Caco-2 (cell line): ENCODE measurements around the gene FILIP1. TPM values are rescaled to one million over a fixed set of nuclear protein-coding genes. Genes with fewer than 3 reads are reported as not detected.

Source experiments
- BruUV-seq: library from RNA; stranded (reverse); fragments of 400-500 nt; replicated peaks from 2 replicates; lab custom pipeline; 2021; lab: Mats Ljungman, UMichigan
- CTCF ChIA-PET: fragments of 300-600 bp; sonication (Branson Sonifier 250); formaldehyde crosslinking; loops from one replicate; lab custom pipeline; 2022; ENCODE audit warnings: antibody characterized with exemption; lab: Charles Lee
- POLR2A ChIA-PET: fragments of 300-600 bp; sonication (Branson Sonifier 250); formaldehyde crosslinking; loops from one replicate; lab custom pipeline; 2022; ENCODE audit warnings: antibody characterized with exemption; lab: Charles Lee
- DNase-seq, 2 experiments: peaks; one replicate each; pipeline versions ENCODE4 v3.0.0 to v3.0.0-alpha.2; 2020 to 2022
- H3K27me3 ChIP-seq: replicated peaks from 2 replicates; pipeline ENCODE4 v1.6.0; 2011; ENCODE audit warnings: low read length; ENCODE audit not compliant: control insufficient read depth, insufficient read depth
- H3K36me3 ChIP-seq: 2 replicates; pipeline ENCODE4 v1.5.1; 2011; ENCODE audit warnings: low read length; ENCODE audit not compliant: control insufficient read depth, insufficient read depth
- H3K4me1 ChIP-seq: fragments of 250-450 bp; sonication (Bioruptor Pico); 2 replicates; pipeline ENCODE4 v1.5.1; 2020; ENCODE audit warnings: mild to moderate bottlenecking
- H3K4me3 ChIP-seq: 2 replicates; pipeline ENCODE4 v1.5.1; 2011; ENCODE audit warnings: low read depth, mild to moderate bottlenecking, control low read depth, low read length
- H3K9me3 ChIP-seq: fragments of 250-450 bp; sonication (Bioruptor Pico); 2 replicates; pipeline ENCODE4 v1.5.1; 2020; ENCODE audit warnings: mild to moderate bottlenecking, moderate library complexity
- H3K27ac Mint-ChIP-seq: one replicate; pipeline ENCODE4 v1.8.0; 2022; ENCODE audit warnings: mixed read lengths; ENCODE audit not compliant: unreplicated experiment
- H3K27me3 Mint-ChIP-seq: one replicate; pipeline ENCODE4 v1.8.0; 2022; ENCODE audit warnings: mixed read lengths; ENCODE audit not compliant: insufficient read depth, unreplicated experiment
- H3K36me3 Mint-ChIP-seq: one replicate; pipeline ENCODE4 v1.8.0; 2022; ENCODE audit warnings: mild to moderate bottlenecking, mixed read lengths; ENCODE audit not compliant: insufficient read depth, unreplicated experiment
- H3K4me1 Mint-ChIP-seq: one replicate; pipeline ENCODE4 v1.8.0; 2022; ENCODE audit warnings: low read depth, mixed read lengths; ENCODE audit not compliant: unreplicated experiment
- H3K4me3 Mint-ChIP-seq: one replicate; pipeline ENCODE4 v1.8.0; 2022; ENCODE audit warnings: mild to moderate bottlenecking, moderate library complexity, mixed read lengths; ENCODE audit not compliant: unreplicated experiment
- H3K9me3 Mint-ChIP-seq: one replicate; pipeline ENCODE4 v1.8.0; 2022; ENCODE audit warnings: mixed read lengths; ENCODE audit not compliant: unreplicated experiment
- CTCF ChIP-seq, 2 experiments: fragments of 200-600 bp in 1 of 2; IDR thresholded peaks; 1 replicate in 1 of 2; 2 replicates in 1 of 2; pipeline versions ENCODE4 v1.5.1 to v1.8.0; 2011 to 2022; ENCODE audit warnings: antibody characterized with exemption in 1 of 2, control low read depth in 1 of 2, inconsistent platforms in 1 of 2, low read depth in 1 of 2, low read length in 1 of 2, mild to moderate bottlenecking in 1 of 2, moderate library complexity in 1 of 2; ENCODE audit not compliant: insufficient read depth in 1 of 2, severe bottlenecking in 1 of 2, unreplicated experiment in 1 of 2
- intact Hi-C: fragments of 100-400 bp; cut with micrococcal nuclease; formaldehyde crosslinking; loops from one replicate; pipeline ENCODE4 v1.10.0; 2022; ENCODE audit not compliant: unreplicated experiment
- total RNA-seq: library from RNA; stranded (reverse); gene quantifications from 2 replicates; pipeline ENCODE4 v1.2.3, GENCODE V29; 2022

The FILIP1 gene
- total RNA-seq, 1 experiment from 2014 or later = 0.07 TPM

- H3K4me3 ChIP-seq = no peak overlapping the region
- Mint-ChIP-seq H3K36me3 (no peaks in the 10 kb centered on the region), H3K4me3 (no peak overlapping the region), H3K27ac (no peak overlapping the region), H3K9me3 (no peaks in the 10 kb centered on the region), H3K4me1 (no peaks in the 10 kb centered on the region), H3K27me3 (no peaks in the 10 kb centered on the region)
- H3K36me3 ChIP-seq = no peaks in the 10 kb centered on the region
- no peak for DNase-seq
- H3K9me3 ChIP-seq = no peaks in the 10 kb centered on the region
- no peak for TF ChIP-seq CTCF (IDR thresholded peaks at IDR 0.05; ENCODE audit: insufficient read depth in 1 of 2, low read depth in 1 of 2, low read length in 1 of 2, severe bottlenecking in 1 of 2, unreplicated experiment in 1 of 2)
- intact Hi-C loops = no loop called here
- ChIA-PET POLR2A (no interaction called here), CTCF (no interaction called here)
- H3K4me1 ChIP-seq = no peaks in the 10 kb centered on the region
- BruUV-seq = no TSS peak
- H3K27me3 ChIP-seq = no peaks in the 10 kb centered on the region
Measured at GRCh38 chr6:75301088-75301487, 192.5 kb downstream of the FILIP1 start.

GRCh38 chr6:75300531-75300855 lies 193.1 kb downstream of the FILIP1 start:
- no peak for DNase-seq
- no peaks in the 10 kb centered on the region for H3K4me1 Mint-ChIP-seq
- ChIA-PET POLR2A (no interaction called here), CTCF (interaction anchor here (0.6 kb wide), 1 partner anchor 1720 kb away, joined by 3 read pairs; no protein-coding TSS in a partner anchor)
- H3K27me3 Mint-ChIP-seq = no peaks in the 10 kb centered on the region
- TF ChIP-seq CTCF (IDR thresholded peaks at IDR 0.05; ENCODE audit: insufficient read depth in 1 of 2, low read depth in 1 of 2, low read length in 1 of 2, severe bottlenecking in 1 of 2, unreplicated experiment in 1 of 2) = no peak
- no TSS peak for BruUV-seq
- H3K4me3 Mint-ChIP-seq = no peak overlapping the region
- H3K36me3 Mint-ChIP-seq = no peaks in the 10 kb centered on the region
- H3K4me3 ChIP-seq = no peak overlapping the region
- no peaks in the 10 kb centered on the region for H3K9me3 ChIP-seq
- no peak overlapping the region for H3K27ac Mint-ChIP-seq
- H3K9me3 Mint-ChIP-seq = no peaks in the 10 kb centered on the region
- no peaks in the 10 kb centered on the region for H3K36me3 ChIP-seq
- H3K27me3 ChIP-seq = no peaks in the 10 kb centered on the region
- no peaks in the 10 kb centered on the region for H3K4me1 ChIP-seq
- intact Hi-C loops = no loop called here

- no peaks in the 10 kb centered on the region for H3K9me3 ChIP-seq
- H3K36me3 Mint-ChIP-seq = no peaks in the 10 kb centered on the region
- H3K36me3 ChIP-seq = no peaks in the 10 kb centered on the region
- no peak overlapping the region for H3K4me3 Mint-ChIP-seq
- no peak overlapping the region for H3K27ac Mint-ChIP-seq
- no peak overlapping the region for H3K4me3 ChIP-seq
- ChIA-PET POLR2A (no interaction called here), CTCF (interaction anchor here (0.6 kb wide), 1 partner anchor 1719 kb away, joined by 3 read pairs; no protein-coding TSS in a partner anchor)
- DNase-seq = no peak
- no TSS peak for BruUV-seq
- no peak for TF ChIP-seq CTCF (IDR thresholded peaks at IDR 0.05; ENCODE audit: insufficient read depth in 1 of 2, low read depth in 1 of 2, low read length in 1 of 2, severe bottlenecking in 1 of 2, unreplicated experiment in 1 of 2)
- H3K4me1 Mint-ChIP-seq = no peaks in the 10 kb centered on the region
- H3K27me3 ChIP-seq = no peaks in the 10 kb centered on the region
- no peaks in the 10 kb centered on the region for H3K27me3 Mint-ChIP-seq
- H3K9me3 Mint-ChIP-seq = no peaks in the 10 kb centered on the region
- intact Hi-C loops = loop anchor here (5.0 kb wide), 1 partner anchor 47 kb away; no protein-coding TSS in a partner anchor
- H3K4me1 ChIP-seq = no peaks in the 10 kb centered on the region
Measured at GRCh38 chr6:75299801-75300530, 193.6 kb downstream of the FILIP1 start.
